Thoracic aorta (tissue), 2 donors: ENCODE results near the gene BACH2. TPM values are rescaled to one million over a fixed set of nuclear protein-coding genes. Genes with fewer than 3 reads are reported as not detected.

Source experiments
- ATAC-seq: fragments of 150-250 bp; one replicate; pipeline ENCODE4 v1.8.0; 2017; ENCODE audit warnings: low read depth; ENCODE audit not compliant: insufficient number of reproducible peaks, low FRiP score
- DNase-seq: peaks from one replicate; pipeline ENCODE4 v3.0.0-alpha.2; 2020; ENCODE audit warnings: low spot score
- H3K27ac ChIP-seq, 2 donors: fragments of 200-600 bp; sonication (generic); 1 replicate in 1 of 2; 2 replicates in 1 of 2; pipeline ENCODE4 v1.5.1; 2016; ENCODE audit warnings: mild to moderate bottlenecking in 2 of 2, moderate library complexity in 2 of 2
- H3K27me3 ChIP-seq: fragments of 200-600 bp; sonication (generic); replicated peaks from 2 replicates; pipeline ENCODE4 v1.6.0; 2016; ENCODE audit warnings: mild to moderate bottlenecking; ENCODE audit not compliant: insufficient read depth
- H3K36me3 ChIP-seq: fragments of 200-600 bp; sonication (generic); one replicate; pipeline ENCODE4 v1.5.1; 2016
- H3K4me1 ChIP-seq, 2 donors: fragments of 200-600 bp; sonication (generic); 1 replicate in 1 of 2; 2 replicates in 1 of 2; pipeline versions ENCODE4 v1.5.1 to v1.6.0; 2016; ENCODE audit warnings: low read depth in 2 of 2, mild to moderate bottlenecking in 1 of 2; ENCODE audit not compliant: control insufficient read depth in 1 of 2
- H3K4me3 ChIP-seq: fragments of 200-600 bp; sonication (generic); 2 replicates; pipeline ENCODE4 v1.5.1; 2016; ENCODE audit warnings: mild to moderate bottlenecking
- H3K9me3 ChIP-seq: fragments of 200-600 bp; sonication (generic); 2 replicates; pipeline ENCODE4 v1.5.1; 2016
- total RNA-seq, 2 donors: library from RNA; depleted of rRNA; stranded (reverse); fragments of >200 nt; gene quantifications; one replicate each; pipeline versions ENCODE4 v1.1.0 to v1.2.3, GENCODE V29; 2016
- TF ChIP-seq, protein P1 (sequence below): fragments of 200-600 bp; sonication (generic); IDR thresholded peaks from one replicate; pipeline ENCODE4 v1.5.1; 2019; ENCODE audit warnings: antibody characterized with exemption

The BACH2 gene
- total RNA-seq, 2 donors from 2014 or later: 6.1 to 17.8 TPM

DNA sequence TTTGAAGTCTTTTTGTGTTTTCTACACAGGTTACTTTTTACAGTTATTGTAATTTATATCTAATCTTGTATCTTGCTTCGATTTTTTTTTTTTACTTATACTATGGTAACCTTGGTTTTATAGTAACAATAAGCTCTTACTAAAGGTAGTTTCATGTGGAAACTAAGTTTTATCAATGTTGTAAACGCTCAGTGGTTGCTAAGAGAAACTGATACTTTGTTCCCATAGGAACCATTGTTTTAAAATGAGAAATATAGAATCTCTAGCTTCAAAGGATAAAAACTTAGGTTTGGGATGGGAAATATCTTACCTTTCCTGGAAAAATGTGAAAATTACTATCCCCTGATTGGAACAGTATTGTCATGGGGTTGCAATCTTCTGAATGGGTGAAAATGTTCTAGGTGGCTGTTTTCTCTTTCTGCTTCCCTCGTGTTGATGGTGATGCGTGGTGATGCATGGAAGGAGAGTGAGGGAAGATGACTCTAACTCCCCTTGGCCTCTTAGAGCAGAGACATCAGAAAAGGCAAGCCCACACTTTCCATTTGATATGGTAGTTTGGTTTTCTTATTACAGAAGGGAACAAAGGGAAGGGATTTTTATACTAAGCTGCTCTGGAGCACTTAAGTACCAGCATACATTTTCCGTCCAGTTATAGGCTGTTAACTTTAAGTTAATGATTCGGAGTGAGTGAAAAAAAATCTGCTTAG lies 23.5 kb upstream of the BACH2 start:
- Histone ChIP-seq H3K4me3 (no peak overlapping the region), H3K36me3 (no peaks in the 10 kb centered on the region), H3K4me1 (no peaks in the 10 kb centered on the region), H3K27me3 (no peaks in the 10 kb centered on the region), H3K27ac (no peak overlapping the region), H3K9me3 (no peaks in the 10 kb centered on the region)
- TF ChIP-seq, protein P1, sequence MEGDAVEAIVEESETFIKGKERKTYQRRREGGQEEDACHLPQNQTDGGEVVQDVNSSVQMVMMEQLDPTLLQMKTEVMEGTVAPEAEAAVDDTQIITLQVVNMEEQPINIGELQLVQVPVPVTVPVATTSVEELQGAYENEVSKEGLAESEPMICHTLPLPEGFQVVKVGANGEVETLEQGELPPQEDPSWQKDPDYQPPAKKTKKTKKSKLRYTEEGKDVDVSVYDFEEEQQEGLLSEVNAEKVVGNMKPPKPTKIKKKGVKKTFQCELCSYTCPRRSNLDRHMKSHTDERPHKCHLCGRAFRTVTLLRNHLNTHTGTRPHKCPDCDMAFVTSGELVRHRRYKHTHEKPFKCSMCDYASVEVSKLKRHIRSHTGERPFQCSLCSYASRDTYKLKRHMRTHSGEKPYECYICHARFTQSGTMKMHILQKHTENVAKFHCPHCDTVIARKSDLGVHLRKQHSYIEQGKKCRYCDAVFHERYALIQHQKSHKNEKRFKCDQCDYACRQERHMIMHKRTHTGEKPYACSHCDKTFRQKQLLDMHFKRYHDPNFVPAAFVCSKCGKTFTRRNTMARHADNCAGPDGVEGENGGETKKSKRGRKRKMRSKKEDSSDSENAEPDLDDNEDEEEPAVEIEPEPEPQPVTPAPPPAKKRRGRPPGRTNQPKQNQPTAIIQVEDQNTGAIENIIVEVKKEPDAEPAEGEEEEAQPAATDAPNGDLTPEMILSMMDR: no peak
- ATAC-seq: no peak
- DNase-seq: no peak

DNA sequence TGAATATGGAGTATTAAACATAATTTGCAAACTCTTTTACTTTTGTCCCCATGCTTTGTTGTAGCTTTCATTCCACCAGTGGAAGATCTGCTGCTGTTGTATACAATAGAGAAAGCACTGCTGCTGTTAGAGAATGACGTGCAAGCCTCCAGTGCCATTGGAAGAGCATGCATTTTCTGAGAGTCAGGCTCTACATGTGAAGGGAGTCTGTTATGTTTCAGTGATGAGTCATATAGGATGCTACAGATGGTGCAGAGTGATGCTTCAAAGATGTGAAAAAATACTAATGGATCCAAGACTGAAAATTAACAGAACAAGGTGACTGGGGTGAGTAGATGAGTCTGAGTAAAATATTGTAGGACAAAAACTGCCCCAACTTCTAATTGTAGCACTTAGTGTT lies 22.4 kb upstream of the BACH2 start:
- Histone ChIP-seq H3K27ac (no peak overlapping the region), H3K36me3 (no peaks in the 10 kb centered on the region), H3K4me3 (no peak overlapping the region), H3K9me3 (no peaks in the 10 kb centered on the region), H3K27me3 (no peaks in the 10 kb centered on the region), H3K4me1 (no peaks in the 10 kb centered on the region)
- TF ChIP-seq, protein P1: no peak
- DNase-seq: no peak
- ATAC-seq: no peak

DNA sequence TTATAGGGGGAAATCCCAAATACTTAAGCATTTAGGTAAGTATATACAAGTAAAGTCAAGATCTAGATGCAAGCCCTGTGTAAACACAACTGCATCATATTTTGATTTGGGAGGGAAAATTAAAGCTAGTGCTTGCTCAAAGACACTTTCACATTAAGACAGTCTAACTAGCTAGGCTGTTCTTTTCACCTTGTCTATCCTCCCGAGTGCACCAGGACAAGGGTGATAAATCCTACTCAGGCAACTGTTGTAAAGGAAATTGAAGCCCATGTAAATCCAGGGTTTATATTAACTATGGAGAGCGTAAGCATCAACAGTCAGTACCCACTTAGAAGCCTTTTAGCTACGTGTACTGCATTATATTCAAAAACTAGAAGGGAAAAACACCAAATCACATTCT lies 19.3 kb upstream of the BACH2 start:
- TF ChIP-seq, protein P1: no peak
- Histone ChIP-seq H3K27ac (no peak overlapping the region), H3K4me3 (no peak overlapping the region), H3K36me3 (no peaks in the 10 kb centered on the region), H3K4me1 (no peaks in the 10 kb centered on the region), H3K9me3 (no peaks in the 10 kb centered on the region), H3K27me3 (no peaks in the 10 kb centered on the region)
- ATAC-seq (no peak), DNase-seq (no peak)

DNA sequence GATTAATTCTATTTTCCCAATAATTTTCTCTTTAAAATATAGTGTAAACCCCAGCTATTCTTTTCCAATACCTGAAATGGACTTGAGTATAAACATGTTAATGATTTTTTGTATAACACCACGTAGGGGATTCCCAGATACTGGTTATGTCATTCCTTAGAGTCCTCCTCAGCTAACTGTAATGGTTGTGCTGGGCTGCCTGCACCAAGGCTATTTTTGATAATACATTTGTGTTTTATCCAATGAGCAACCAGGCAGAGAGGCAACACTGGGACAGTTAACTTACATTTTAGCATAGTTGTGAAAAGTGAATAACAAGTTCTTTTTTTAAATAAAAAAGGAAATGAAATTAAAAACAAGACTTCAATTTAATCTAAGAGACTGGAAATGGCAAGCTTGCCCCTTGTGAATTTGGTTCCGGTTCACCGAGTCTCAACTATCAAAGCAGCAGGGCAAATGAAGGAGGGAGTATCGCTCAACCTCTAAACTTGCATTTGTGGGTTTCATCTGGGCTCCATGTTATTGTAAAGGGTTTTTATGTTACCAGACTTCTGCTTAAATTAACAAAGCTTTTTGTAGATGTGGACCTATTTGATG lies 18.8 kb upstream of the BACH2 start:
- ATAC-seq (no peak), DNase-seq (no peak)
- Histone ChIP-seq H3K27me3 (no peaks in the 10 kb centered on the region), H3K36me3 (no peaks in the 10 kb centered on the region), H3K9me3 (no peaks in the 10 kb centered on the region), H3K4me1 (no peaks in the 10 kb centered on the region), H3K27ac (no peak overlapping the region), H3K4me3 (no peak overlapping the region)
- TF ChIP-seq, protein P1: no peak

DNA sequence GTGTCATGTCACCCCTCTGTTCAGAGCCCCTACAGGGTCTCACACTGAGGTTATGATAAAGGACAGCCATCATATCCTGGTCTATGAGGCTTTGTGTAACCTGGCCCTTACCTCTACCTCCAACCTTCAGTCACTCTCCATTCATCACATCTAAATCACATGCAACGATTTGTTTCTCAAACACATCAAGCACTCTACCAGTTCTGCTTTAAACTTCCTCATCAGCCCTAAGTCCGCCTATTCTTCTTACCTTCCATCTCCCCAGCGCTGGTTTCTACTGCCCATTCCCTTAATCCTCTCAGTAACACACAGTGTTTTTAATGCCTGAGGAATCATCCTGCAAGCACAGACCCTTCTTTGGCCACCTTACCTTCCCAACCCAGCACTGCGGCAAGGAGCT lies 17.9 kb upstream of the BACH2 start:
- H3K4me3 ChIP-seq: no peak overlapping the region
- ATAC-seq: no peak
- TF ChIP-seq, protein P1: no peak
- H3K4me1 ChIP-seq: no peaks in the 10 kb centered on the region
- H3K36me3 ChIP-seq: no peaks in the 10 kb centered on the region
- no peaks in the 10 kb centered on the region for H3K9me3 ChIP-seq
- H3K27ac ChIP-seq: no peak overlapping the region
- H3K27me3 ChIP-seq: no peaks in the 10 kb centered on the region
- no peak for DNase-seq
